ENCODE results near the gene ICA1. TPM values are rescaled to one million over a fixed set of nuclear protein-coding genes. Genes with fewer than 3 reads are reported as not detected.
"Not testable (repeated sequence)": the region's sequence is repeated elsewhere in the genome, so short reads cannot be mapped to it uniquely, and the experiment has no call there.

Gene ICA1
- total RNA-seq, 3 donors from 2014 or later = 22.1 to 70.1 (median 45.7) TPM

DNA sequence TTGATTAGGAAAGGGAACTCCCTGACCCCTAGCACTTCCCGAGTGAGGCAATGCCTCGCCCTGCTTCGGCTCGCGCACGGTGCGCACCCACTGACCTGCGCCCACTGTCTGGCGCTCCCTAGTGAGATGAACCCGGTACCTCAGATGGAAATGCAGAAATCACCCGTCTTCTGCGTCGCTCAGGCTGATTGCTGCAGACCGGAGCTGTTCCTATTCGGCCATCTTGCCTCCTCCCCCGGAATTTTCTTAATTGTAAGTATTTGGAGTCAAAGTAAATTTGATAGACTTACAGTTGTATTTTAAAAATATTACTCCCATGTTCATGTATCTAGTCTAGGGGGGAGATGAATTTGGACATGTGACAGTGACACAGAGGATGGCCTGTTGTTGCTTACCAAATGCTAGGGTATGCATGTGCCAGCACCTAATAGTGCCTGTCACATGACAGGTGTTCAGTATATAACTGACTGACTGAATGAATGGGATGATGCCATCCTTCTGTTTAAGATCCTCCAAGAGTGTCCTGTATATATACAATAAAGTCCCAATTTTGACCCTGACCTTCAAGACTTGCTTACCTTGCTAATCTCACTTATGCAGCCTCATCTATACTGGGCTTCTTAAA lies 42.0 kb upstream of the ICA1 start:
- intact Hi-C loops (cut with DNase I; ENCODE audit: low total_unique reads) = no loop called here
- no peaks in the 10 kb centered on the region for H3K4me1 ChIP-seq
- H3K27ac ChIP-seq = no peak overlapping the region
- H3K36me3 ChIP-seq = no peaks in the 10 kb centered on the region
- TF ChIP-seq, protein P1, sequence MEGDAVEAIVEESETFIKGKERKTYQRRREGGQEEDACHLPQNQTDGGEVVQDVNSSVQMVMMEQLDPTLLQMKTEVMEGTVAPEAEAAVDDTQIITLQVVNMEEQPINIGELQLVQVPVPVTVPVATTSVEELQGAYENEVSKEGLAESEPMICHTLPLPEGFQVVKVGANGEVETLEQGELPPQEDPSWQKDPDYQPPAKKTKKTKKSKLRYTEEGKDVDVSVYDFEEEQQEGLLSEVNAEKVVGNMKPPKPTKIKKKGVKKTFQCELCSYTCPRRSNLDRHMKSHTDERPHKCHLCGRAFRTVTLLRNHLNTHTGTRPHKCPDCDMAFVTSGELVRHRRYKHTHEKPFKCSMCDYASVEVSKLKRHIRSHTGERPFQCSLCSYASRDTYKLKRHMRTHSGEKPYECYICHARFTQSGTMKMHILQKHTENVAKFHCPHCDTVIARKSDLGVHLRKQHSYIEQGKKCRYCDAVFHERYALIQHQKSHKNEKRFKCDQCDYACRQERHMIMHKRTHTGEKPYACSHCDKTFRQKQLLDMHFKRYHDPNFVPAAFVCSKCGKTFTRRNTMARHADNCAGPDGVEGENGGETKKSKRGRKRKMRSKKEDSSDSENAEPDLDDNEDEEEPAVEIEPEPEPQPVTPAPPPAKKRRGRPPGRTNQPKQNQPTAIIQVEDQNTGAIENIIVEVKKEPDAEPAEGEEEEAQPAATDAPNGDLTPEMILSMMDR (IDR thresholded peaks at IDR 0.05) = no peak
- TF ChIP-seq POLR2AphosphoS5 (IDR thresholded peaks at IDR 0.05) = no peak
- no peak for TF ChIP-seq POLR2A (IDR thresholded peaks at IDR 0.05)
- H3K27me3 ChIP-seq = no peaks in the 10 kb centered on the region
- no peaks in the 10 kb centered on the region for H3K9me3 ChIP-seq
- DNase-seq (ENCODE audit: low spot score in 2 of 2) = no peak
- no peak overlapping the region for H3K4me3 ChIP-seq

DNA sequence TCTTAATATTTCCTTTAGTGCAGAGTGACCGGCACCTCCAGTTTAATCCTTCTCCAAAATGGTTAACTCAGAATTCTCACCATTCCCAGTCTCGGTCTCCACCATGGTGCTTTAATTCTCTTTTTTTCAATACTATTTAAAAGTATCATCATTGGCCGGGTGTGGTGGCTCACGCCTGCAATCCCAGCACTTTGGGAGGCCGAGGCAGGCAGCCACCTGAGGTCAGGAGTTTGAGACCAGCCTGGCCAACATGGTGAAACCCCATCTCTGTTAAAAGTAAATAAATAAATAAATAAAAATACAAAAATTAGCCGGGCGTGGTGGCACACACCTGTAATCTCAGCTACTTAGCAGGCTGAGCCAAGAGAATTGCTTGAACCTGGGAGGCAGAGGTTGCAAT lies 35.1 kb upstream of the ICA1 start:
- intact Hi-C loops (cut with DNase I; ENCODE audit: low total_unique reads); H3K27me3 ChIP-seq; H3K36me3 ChIP-seq; H3K4me1 ChIP-seq; DNase-seq (ENCODE audit: low spot score in 2 of 2); H3K4me3 ChIP-seq; H3K9me3 ChIP-seq; H3K27ac ChIP-seq: not testable (repeated sequence)

DNA sequence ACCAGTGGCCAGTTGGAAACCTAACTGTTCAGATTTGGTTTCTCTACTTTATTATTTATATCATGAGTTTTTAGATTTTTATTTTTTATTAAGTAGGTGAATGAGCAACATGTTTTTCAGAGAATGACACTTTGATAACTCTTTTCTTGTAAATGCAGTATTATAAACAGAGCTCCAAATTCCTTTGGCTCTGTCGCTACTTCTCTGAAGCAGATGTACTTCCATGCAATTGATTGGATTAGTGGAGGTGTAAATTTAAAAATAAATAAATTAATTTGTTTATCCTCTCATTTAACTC lies 34.3 kb upstream of the ICA1 start:
- no peak for DNase-seq (ENCODE audit: low spot score in 2 of 2)
- Histone ChIP-seq H3K4me1 (no peaks in the 10 kb centered on the region), H3K36me3 (no peaks in the 10 kb centered on the region), H3K9me3 (no peaks in the 10 kb centered on the region), H3K27ac (no peak overlapping the region), H3K4me3 (no peak overlapping the region), H3K27me3 (no peaks in the 10 kb centered on the region)
- TF ChIP-seq POLR2A (IDR thresholded peaks at IDR 0.05) = no peak
- no peak for TF ChIP-seq POLR2AphosphoS5 (IDR thresholded peaks at IDR 0.05)
- intact Hi-C loops (cut with DNase I; ENCODE audit: low total_unique reads) = no loop called here

DNA sequence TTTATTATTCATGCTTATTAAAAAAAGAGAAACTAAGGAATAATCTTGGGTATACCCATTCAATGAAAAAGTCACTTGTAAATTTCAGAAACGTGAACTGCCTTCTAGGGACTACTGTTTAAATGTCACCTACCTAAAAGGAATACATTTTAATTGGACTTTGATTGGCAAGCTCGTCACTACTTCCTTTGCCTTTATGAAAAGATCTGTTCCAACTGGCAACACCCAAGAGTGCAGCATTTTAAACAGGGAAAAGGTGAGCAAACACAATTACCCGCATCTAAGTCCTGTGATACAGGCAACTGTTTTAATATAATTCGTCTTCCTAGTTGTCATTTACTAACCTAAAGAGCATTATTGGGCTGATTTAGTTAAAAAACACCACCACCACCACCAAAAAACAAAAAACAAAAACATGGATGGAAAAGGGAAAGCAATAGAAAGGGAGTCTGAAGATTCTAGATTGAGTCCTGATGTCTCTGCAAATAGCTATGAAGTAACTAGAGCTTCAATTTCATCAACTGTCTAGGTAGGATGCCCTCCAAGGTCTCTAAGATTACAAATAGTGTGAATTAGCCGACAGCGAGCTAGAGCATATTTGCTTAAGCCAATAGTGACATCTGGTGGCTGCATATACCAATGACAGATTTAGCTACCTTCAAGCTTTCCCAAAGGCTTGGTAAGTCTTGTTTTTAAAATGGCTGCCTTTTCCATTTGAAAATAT lies 33.8 kb upstream of the ICA1 start:
- H3K27ac ChIP-seq = no peak overlapping the region
- no peak for DNase-seq (ENCODE audit: low spot score in 2 of 2)
- H3K36me3 ChIP-seq = no peaks in the 10 kb centered on the region
- no peaks in the 10 kb centered on the region for H3K27me3 ChIP-seq
- no peak overlapping the region for H3K4me3 ChIP-seq
- H3K4me1 ChIP-seq = no peaks in the 10 kb centered on the region
- intact Hi-C loops (cut with DNase I; ENCODE audit: low total_unique reads) = no loop called here
- H3K9me3 ChIP-seq = no peaks in the 10 kb centered on the region
- TF ChIP-seq POLR2AphosphoS5 (IDR thresholded peaks at IDR 0.05) = no peak
- TF ChIP-seq, protein P1 (IDR thresholded peaks at IDR 0.05) = peak; percentile 55 to 88 (median 82)

DNA sequence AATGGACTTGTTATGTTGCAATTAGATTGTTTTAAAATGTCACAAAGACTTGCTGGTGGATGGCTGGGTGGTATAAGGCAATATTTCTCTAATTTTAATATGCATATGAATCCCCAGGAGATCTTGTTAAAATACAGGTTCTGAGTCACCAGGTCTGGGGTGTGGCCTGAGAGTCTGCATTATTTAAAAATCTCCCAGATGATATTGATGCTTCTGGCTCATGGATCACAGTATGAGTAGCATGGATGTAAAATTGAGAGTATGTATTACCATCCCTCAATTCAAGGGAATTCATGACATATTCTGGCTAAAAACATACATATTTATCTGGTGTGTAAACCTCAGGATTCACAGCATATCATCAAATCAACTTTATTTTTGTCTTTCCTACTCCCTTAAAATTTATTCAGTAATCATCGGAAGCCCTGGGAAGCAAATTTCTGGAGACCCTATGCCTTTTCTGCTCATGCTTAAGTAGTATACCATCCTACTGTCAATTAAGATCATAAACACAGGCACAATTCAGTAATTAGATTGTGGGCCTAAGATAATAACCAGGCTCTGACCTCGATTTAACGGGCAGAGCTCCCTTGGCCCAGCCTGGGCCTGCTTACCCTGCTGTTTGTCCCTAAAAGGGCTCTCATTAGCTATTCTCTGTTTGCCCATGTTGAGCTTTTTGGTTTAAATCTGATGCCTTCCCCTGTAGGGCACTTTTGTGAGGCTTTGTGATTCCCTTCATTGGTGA lies 29.6 kb upstream of the ICA1 start:
- Histone ChIP-seq H3K4me3 (no peak overlapping the region), H3K36me3 (no peaks in the 10 kb centered on the region), H3K27ac (no peak overlapping the region), H3K4me1 (no peaks in the 10 kb centered on the region), H3K9me3 (no peaks in the 10 kb centered on the region), H3K27me3 (no peaks in the 10 kb centered on the region)
- TF ChIP-seq POLR2A (IDR thresholded peaks at IDR 0.05) (no peak), POLR2AphosphoS5 (IDR thresholded peaks at IDR 0.05) (no peak)
- TF ChIP-seq, protein P1 (IDR thresholded peaks at IDR 0.05) = no peak
- no peak for DNase-seq (ENCODE audit: low spot score in 2 of 2)
- intact Hi-C loops (cut with DNase I; ENCODE audit: low total_unique reads) = no loop called here

DNA sequence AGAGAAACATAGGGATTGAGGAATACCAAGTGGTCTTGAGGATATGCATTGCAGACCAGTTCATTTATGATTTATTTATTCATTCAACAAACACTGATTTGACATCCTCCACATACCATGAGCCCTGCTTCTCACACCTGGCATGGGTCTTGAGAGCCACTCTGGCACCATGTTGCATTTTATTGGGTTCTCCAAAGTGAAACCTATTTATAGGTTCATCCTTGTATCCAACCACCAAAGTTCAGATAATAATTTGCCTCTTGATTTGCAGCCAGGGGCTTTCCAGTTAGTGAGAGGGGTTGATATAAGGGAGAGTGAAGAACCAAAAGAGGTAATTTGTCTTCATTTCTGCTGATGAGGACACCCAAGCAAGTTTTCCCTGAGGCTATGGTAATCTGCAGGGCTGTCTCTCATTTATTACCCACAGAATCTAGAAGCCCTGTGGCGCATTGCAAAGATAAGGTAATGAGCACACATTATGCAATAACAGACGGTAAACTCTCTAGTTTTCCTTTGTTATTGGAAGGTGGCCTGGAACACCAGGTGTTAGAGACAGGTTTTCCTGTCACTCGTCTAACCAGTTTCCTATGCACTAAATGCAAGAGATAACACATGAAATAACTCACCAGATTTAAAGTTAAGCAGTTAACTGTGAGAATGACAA lies 28.8 kb upstream of the ICA1 start:
- intact Hi-C loops (cut with DNase I; ENCODE audit: low total_unique reads) = no loop called here
- no peaks in the 10 kb centered on the region for H3K36me3 ChIP-seq
- TF ChIP-seq POLR2A (IDR thresholded peaks at IDR 0.05) (no peak), POLR2AphosphoS5 (IDR thresholded peaks at IDR 0.05) (no peak)
- TF ChIP-seq, protein P1 (IDR thresholded peaks at IDR 0.05) = no peak

More for the DNA sequence above, 28.8 kb upstream of the ICA1 start:
- Histone ChIP-seq H3K27ac (no peak overlapping the region), H3K4me3 (no peak overlapping the region), H3K4me1 (no peaks in the 10 kb centered on the region), H3K9me3 (no peaks in the 10 kb centered on the region), H3K27me3 (no peaks in the 10 kb centered on the region)
- DNase-seq (ENCODE audit: low spot score in 2 of 2) = no peak

All from breast epithelium (tissue), 4 donors.